ENCODE measurements around the gene SPATS2L. TPM values are rescaled to one million over a fixed set of nuclear protein-coding genes. Genes with fewer than 3 reads are reported as not detected.
A peak's percentile ranks its signal among the peaks of the same experiment; 100 is the strongest.

The SPATS2L gene
- total RNA-seq, 4 donors from 2014 or later, result 51.9 to 151 (median 78.9) TPM

DNA sequence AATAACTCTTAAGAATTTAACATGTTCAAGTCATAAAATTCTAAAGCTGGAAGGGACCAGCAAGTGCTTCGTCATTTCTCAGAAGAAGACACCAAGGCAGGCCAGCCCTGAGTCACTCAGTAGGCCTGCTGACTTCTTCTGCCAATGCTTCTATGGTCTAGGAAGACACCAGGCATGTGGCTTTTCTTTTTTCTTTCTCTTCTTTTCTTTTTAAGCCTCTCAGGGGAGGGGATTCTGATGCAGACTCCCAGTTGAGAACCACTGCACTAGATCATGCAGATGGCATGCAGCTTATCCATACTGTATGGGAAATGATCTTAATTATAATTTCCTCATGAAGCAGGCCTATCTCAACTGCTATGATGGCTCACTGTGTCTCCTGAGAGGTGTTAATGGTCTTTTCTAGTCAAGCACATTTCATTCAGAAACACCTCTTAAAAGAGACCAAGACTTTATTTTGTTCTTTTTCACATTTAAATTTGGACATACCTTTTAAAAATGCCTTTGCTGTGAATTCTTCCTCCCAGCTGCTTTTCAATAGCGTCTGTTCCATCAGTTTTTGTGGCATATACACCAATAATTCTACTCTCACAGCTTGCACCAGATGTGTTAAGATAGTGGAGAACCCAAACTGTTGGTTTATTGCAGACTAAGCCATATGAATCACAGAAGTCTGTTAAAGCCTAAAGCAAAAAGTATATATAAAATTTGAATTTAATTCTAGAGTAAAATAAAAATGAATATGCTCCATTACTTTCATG, 192.1 kb downstream of the SPATS2L start:
- 88% methylated on average over 2 of the region's 2 CpGs for WGBS
- H3K36me3 ChIP-seq, result peaks cover 11 to 58% (median 40%) of the 10 kb centered on the region in 4 donors
- H3K27me3 ChIP-seq, result no peaks in the 10 kb centered on the region
- no peak overlapping the region for H3K27ac ChIP-seq (replicated peaks in 1 of 4)
- DNase-seq (ENCODE audit: extremely low spot score), result peak; percentile 45
- no peaks in the 10 kb centered on the region for H3K4me1 ChIP-seq
- H3K4me3 ChIP-seq, result no peak overlapping the region
- TF ChIP-seq POLR2A (IDR thresholded peaks at IDR 0.05; ENCODE audit: low read depth), result no peak
- no peak for TF ChIP-seq POLR2AphosphoS5 (IDR thresholded peaks at IDR 0.05)
- TF ChIP-seq EP300 (IDR thresholded peaks at IDR 0.05), result no peak
- TF ChIP-seq, protein P1, sequence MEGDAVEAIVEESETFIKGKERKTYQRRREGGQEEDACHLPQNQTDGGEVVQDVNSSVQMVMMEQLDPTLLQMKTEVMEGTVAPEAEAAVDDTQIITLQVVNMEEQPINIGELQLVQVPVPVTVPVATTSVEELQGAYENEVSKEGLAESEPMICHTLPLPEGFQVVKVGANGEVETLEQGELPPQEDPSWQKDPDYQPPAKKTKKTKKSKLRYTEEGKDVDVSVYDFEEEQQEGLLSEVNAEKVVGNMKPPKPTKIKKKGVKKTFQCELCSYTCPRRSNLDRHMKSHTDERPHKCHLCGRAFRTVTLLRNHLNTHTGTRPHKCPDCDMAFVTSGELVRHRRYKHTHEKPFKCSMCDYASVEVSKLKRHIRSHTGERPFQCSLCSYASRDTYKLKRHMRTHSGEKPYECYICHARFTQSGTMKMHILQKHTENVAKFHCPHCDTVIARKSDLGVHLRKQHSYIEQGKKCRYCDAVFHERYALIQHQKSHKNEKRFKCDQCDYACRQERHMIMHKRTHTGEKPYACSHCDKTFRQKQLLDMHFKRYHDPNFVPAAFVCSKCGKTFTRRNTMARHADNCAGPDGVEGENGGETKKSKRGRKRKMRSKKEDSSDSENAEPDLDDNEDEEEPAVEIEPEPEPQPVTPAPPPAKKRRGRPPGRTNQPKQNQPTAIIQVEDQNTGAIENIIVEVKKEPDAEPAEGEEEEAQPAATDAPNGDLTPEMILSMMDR (IDR thresholded peaks at IDR 0.05), result no peak
- no peaks in the 10 kb centered on the region for H3K9me3 ChIP-seq
- intact Hi-C loops (cut with DNase I), result no loop called here

DNA sequence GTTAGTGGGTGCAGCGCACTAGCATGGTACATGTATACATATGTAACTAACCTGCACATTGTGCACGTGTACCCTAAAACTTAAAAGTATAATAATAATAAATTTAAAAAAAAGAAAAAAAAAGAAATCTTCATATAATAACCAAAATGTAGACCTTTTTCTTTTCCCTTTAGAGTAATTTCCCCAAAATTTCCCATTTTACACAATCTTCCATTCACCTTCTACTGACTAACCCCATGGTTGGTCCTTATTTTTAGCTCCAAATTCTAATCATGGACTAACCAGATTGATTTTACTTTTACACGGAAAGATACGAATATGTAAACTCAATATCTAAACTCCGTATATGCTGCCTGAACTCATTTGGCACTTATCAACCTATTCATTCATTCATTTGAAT, 195.7 kb downstream of the SPATS2L start:
- Histone ChIP-seq H3K9me3 (no peaks in the 10 kb centered on the region), H3K27me3 (no peaks in the 10 kb centered on the region), H3K4me1 (no peaks in the 10 kb centered on the region), H3K4me3 (no peak overlapping the region), H3K27ac (replicated peaks in 1 of 4) (no peak overlapping the region), H3K36me3 (peaks cover 19 to 61% (median 33%) of the 10 kb centered on the region in 4 donors)
- WGBS, result 96% methylated on average over 5 of the region's 5 CpGs
- DNase-seq (ENCODE audit: extremely low spot score), result no peak
- intact Hi-C loops (cut with DNase I), result no loop called here
- no peak for TF ChIP-seq POLR2AphosphoS5 (IDR thresholded peaks at IDR 0.05)
- TF ChIP-seq EP300 (IDR thresholded peaks at IDR 0.05), result no peak
- TF ChIP-seq, protein P1 (IDR thresholded peaks at IDR 0.05), result no peak

DNA sequence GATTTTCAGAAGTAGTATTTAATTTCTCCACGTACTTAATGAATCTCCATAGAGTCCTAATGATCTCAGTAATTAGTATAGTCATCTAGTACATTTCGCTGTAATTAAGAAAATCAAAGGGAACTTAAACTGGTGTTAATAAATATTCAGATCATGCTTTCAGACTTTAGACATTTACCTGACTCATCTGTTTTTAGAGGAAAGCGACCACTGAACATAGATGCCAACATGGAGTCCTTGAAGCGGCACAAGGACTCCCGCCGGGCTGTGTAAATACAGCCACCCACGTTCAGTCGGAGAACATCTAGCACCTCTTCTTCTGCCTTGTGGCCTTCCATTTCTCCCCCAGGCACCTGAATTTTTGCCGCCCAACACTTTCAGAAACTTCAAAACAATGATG, 200.2 kb downstream of the SPATS2L start:
- 78% methylated on average over 9 of the region's 9 CpGs for WGBS
- H3K4me1 ChIP-seq, result peaks cover 16 to 21% (median 17%) of the 10 kb centered on the region in 4 donors
- TF ChIP-seq POLR2A (IDR thresholded peaks at IDR 0.05; ENCODE audit: low read depth) (no peak), POLR2AphosphoS5 (IDR thresholded peaks at IDR 0.05) (no peak), EP300 (IDR thresholded peaks at IDR 0.05) (no peak)
- TF ChIP-seq, protein P1 (IDR thresholded peaks at IDR 0.05), result no peak
- no peak for DNase-seq (ENCODE audit: extremely low spot score)
- H3K9me3 ChIP-seq, result no peaks in the 10 kb centered on the region
- no peaks in the 10 kb centered on the region for H3K27me3 ChIP-seq
- peaks cover 12 to 46% (median 23%) of the 10 kb centered on the region in 4 donors for H3K36me3 ChIP-seq
- no peak overlapping the region for H3K4me3 ChIP-seq
- intact Hi-C loops (cut with DNase I), result no loop called here
- no peak overlapping the region for H3K27ac ChIP-seq (replicated peaks in 1 of 4)

DNA sequence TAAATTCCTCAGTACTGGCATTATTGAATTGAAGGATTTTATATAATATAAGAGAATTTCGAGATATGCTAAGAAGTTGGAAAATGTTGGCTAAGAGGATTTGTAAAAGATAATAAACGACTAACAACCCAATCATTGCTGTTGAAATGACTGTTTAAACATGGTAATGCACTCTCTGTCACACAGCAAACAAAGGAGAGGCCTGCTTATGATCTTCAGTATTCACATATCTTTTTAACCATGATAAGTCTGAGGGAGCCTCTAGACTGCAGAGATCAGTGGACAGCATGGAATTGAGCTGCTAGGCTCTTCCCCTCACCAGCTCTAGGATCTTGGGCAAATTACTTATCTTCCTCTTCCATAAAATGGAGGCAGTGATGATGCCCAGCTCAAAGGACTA, 200.7 kb downstream of the SPATS2L start:
- no peak for DNase-seq (ENCODE audit: extremely low spot score)
- Histone ChIP-seq H3K27me3 (no peaks in the 10 kb centered on the region), H3K4me1 (peaks cover 16 to 21% (median 17%) of the 10 kb centered on the region in 4 donors), H3K9me3 (no peaks in the 10 kb centered on the region), H3K4me3 (no peak overlapping the region), H3K27ac (replicated peaks in 1 of 4) (no peak overlapping the region), H3K36me3 (peaks cover 12 to 43% (median 23%) of the 10 kb centered on the region in 4 donors)
- TF ChIP-seq POLR2AphosphoS5 (IDR thresholded peaks at IDR 0.05) (no peak), EP300 (IDR thresholded peaks at IDR 0.05) (no peak), POLR2A (IDR thresholded peaks at IDR 0.05; ENCODE audit: low read depth) (no peak)
- TF ChIP-seq, protein P1 (IDR thresholded peaks at IDR 0.05), result no peak
- intact Hi-C loops (cut with DNase I), result no loop called here
- WGBS, result 96% methylated on average over 2 of the region's 2 CpGs

Data from esophagus muscularis mucosa (tissue), 4 donors.